Smooth muscle cell of the coronary artery (primary cell): ENCODE results near the gene BIK. TPM values are rescaled to one million over a fixed set of nuclear protein-coding genes. Genes with fewer than 3 reads are reported as not detected.

Source experiments
- total RNA-seq: library from RNA; depleted of rRNA; stranded (reverse); fragments of >200 nt; gene quantifications from 2 replicates; pipeline ENCODE4 v1.2.3, GENCODE V29; 2014; ENCODE audit warnings: low replicate concordance

The BIK gene, protein sequence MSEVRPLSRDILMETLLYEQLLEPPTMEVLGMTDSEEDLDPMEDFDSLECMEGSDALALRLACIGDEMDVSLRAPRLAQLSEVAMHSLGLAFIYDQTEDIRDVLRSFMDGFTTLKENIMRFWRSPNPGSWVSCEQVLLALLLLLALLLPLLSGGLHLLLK
- total RNA-seq, result not detected in 2 replicates

GRCh38 chr22:43110444-43110926, at the start of gene BIK:
TSS of gene BIK (plus strand) at chr22:43110750. CDS start at chr22:43124023, 13,273 bp downstream.

DNA sequence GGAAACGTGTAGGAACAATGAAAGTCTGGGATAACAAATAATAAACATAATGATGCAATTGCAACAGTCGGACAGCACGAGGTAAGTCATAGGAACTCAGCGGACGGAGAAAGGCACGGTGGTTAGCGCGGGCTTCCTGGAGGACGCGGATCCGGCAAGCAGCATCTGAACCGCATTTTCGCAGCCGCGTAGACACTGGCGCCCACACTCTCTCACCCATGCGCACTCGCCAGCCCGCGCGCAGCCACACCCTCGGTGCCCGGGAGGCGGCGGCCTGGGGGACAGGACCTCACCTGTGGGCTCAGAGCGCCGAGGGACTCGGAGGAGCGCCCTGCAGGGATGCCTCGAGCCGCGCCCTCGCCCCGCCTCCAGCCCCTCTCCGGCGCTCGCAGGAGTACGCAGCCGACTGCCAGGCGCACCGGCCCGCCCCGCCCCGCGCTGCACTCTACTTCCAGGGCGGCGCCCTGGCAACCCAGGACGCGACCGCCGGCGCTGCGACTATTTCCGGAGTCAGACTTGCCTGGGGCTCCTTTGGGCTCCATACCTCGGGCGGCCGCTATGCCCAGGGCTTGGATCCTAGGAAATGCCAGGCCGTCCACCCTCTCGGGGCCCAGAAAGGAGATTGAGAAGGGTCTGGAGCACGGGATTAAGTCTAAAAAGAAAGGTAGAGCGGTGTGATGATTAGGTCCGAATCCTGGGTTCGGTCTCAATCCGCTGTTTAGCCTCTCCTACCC, 21.4 kb upstream of the BIK start, which contains the start of gene TTLL1:
TTLL1 (minus strand) TSS at position 408 of the 734 bp plus-strand sequence. CDS start 13,805 bp downstream, outside the sequence.

DNA sequence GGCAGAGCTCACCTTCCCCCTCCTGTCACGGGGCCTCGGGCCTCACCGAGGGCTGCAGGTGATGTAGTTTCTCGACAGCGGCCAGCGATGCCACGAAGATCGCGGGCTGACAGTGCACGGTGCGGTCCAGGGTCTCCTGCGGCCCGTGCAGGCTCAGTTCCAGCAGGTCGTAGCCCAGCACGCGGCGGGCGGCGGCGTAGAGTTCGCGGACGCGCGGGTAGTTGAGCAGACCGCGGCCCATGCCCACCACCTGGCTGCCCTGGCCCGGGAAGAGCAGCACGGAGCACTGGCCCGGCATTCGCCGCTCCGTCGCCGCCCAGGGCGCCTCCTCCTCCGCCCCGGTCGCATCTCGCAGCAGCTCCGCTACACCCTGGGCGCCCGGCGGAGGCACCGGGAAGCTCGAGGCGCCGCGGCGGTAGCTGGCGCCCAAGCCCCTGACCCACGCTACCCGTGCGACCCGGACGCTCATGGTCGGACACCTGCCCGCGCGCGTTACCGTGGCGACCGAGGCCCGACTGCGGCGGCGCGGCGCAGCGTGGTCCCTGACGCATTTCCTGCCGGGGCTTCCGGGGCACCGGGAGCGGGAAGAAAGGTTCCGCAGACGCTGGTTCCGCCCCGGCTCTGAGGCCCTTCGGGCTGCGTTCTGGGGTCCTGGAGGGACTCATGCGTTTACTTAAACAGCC, 32.5 kb downstream of the BIK start, which contains the start of gene MCAT:
MCAT (minus strand) TSS at position 519 of the 683 bp plus-strand sequence; CDS start at position 469, 50 bp downstream.

DNA sequence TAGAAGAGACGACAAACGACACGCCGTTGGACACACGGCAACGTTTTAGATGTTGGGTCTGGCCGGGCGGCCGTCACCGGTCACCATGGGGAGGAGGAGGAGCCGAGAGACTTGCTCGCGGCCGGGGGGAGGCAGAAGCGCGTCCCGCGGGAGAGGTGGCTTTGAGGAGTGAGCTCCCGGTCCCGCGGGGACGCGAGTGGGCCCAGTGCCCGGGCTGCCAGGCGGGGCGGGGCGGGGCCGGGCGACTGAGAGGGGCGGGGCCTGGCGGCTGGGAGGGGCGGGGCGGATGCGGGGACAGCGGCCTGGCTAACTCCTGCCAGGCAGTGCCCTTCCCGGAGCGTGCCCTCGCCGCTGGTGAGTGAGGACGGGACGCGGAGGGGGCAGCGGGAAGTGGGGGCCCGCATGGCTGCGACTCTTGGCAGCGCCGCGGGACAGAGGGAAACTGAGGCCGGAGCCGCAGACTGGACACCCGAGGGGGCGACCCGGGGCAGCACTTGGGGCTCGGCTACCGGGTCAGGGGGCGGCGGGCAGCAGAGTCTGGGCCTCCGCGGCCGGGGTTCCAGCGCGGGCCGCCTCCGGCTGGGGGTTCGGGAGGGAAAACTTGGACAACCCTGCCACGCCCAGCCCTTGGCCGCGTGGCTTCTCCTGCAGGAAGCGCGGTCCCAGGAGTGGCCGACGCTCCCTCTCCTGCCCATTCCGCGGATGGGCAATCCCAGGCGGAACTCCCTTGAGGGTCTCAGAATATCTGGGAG, 40.9 kb downstream of the BIK start, which contains the start of gene TSPO:
TSPO (plus strand) TSS at position 309 of the 752 bp plus-strand sequence. CDS start 7,680 bp downstream, outside the sequence.

Other genes with a start within 250 kb of the BIK start
- 40.8 and 67.9 TPM in 2 replicates for gene PACSIN2, start 95.6 kb upstream of the BIK start, total RNA-seq
- gene TTLL1, start 21.4 kb upstream of the BIK start, total RNA-seq, result 16.8 and 33.9 TPM in 2 replicates
- gene MCAT, start 32.6 kb downstream of the BIK start, total RNA-seq, result 9.5 and 10.2 TPM in 2 replicates
- gene TSPO, start 40.8 kb downstream of the BIK start, total RNA-seq, result 76.8 and 416 TPM in 2 replicates
- 16.4 and 16.7 TPM in 2 replicates for gene TTLL12, start 76.4 kb downstream of the BIK start, total RNA-seq
- gene SCUBE1, start 232.6 kb downstream of the BIK start, total RNA-seq, result not detected in 2 replicates